ENCODE results near the gene TDP1. TPM values are rescaled to one million over a fixed set of nuclear protein-coding genes. Genes with fewer than 3 reads are reported as not detected.

The TDP1 gene
- total and polyA plus RNA-seq, 2 of the 13 experiments (the other 11 are each of a cell fraction or from before 2014, with no cell fraction given): 16.4 to 31.2 TPM

DNA sequence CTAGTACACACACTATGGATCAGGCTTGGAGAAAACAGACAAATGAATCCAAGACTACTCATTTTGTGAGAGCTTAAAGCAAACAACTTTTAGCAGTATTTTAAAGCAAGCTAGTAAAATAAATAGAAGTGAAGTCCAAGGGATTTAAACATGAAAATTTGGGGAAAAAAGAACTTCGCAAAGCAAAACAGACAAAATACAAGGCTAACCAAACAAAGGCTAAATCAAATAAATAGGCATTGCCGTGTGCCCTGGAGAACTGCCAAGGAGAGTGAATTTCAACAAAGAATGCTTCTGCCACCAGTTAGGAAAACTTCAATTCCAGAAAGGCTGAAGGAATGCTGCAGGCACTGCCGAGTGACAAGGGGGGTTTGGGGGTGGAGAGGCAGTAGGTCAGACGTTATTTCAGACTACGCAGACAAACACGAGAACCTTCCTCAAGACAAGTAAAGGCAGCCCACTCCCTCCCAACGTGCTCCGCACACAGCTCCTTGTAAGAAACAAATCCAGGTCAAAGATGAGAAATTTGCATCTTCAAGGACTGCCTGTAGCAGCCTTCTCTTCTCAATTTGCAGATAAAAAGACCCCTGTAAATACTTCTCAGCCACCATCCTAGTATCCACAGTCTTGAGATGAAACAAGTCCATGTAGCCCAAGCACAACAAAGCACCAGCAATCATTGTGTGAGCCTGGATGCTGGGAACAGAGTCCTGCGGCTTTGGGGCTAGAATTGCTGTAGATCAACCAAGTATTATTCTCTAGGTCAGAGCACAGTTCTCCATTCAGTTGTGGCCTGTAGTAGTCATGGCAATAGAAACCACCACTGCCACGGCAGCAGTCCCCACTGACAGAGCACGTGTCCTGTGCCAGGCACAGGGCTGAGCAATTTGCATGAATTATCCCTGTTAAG is 44.5 kb upstream of the TDP1 start (continued):
- TF ChIP-seq FUBP1 (CRISPR knock-in tag; IDR thresholded peaks at IDR 0.05; ENCODE audit: borderline replicate concordance) (no peak), SMARCC2 (IDR thresholded peaks at IDR 0.05) (no peak), ZZZ3 (CRISPR knock-in tag; IDR thresholded peaks at IDR 0.05; ENCODE audit: borderline replicate concordance) (no peak), SP4 (CRISPR knock-in tag; IDR thresholded peaks at IDR 0.05) (no peak), ZBTB33 (CRISPR knock-in tag; IDR thresholded peaks at IDR 0.05) (no peak), POGZ (CRISPR knock-in tag; IDR thresholded peaks at IDR 0.05) (no peak), ZNF362 (CRISPR knock-in tag; IDR thresholded peaks at IDR 0.05; ENCODE audit: borderline replicate concordance) (no peak), HINFP (CRISPR knock-in tag; IDR thresholded peaks at IDR 0.05; ENCODE audit: low read depth) (0 out of 2 replicates have a peak, but pooled peaks have one; percentile 24), AHR (CRISPR knock-in tag; IDR thresholded peaks at IDR 0.05) (no peak), TRIM22 (IDR thresholded peaks at IDR 0.05) (no peak), ZFP1 (CRISPR knock-in tag; IDR thresholded peaks at IDR 0.05) (no peak), MAF1 (CRISPR knock-in tag; IDR thresholded peaks at IDR 0.05; ENCODE audit: borderline replicate concordance) (no peak)
- TF ChIP-seq, protein P1, sequence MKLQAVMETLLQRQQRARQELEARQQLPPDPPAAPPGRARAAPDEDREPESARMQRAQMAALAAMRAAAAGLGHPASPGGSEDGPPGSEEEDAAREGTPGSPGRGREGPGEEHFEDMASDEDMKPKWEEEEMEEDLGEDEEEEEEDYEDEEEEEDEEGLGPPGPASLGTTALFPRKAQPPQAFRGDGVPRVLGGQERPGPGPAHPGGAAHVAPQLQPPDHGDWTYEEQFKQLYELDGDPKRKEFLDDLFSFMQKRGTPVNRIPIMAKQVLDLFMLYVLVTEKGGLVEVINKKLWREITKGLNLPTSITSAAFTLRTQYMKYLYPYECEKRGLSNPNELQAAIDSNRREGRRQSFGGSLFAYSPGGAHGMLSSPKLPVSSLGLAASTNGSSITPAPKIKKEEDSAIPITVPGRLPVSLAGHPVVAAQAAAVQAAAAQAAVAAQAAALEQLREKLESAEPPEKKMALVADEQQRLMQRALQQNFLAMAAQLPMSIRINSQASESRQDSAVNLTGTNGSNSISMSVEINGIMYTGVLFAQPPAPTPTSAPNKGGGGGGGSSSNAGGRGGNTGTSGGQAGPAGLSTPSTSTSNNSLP (IDR thresholded peaks at IDR 0.05; ENCODE audit: low read depth, low read length): peak; percentile 67
- TF ChIP-seq, protein P2, sequence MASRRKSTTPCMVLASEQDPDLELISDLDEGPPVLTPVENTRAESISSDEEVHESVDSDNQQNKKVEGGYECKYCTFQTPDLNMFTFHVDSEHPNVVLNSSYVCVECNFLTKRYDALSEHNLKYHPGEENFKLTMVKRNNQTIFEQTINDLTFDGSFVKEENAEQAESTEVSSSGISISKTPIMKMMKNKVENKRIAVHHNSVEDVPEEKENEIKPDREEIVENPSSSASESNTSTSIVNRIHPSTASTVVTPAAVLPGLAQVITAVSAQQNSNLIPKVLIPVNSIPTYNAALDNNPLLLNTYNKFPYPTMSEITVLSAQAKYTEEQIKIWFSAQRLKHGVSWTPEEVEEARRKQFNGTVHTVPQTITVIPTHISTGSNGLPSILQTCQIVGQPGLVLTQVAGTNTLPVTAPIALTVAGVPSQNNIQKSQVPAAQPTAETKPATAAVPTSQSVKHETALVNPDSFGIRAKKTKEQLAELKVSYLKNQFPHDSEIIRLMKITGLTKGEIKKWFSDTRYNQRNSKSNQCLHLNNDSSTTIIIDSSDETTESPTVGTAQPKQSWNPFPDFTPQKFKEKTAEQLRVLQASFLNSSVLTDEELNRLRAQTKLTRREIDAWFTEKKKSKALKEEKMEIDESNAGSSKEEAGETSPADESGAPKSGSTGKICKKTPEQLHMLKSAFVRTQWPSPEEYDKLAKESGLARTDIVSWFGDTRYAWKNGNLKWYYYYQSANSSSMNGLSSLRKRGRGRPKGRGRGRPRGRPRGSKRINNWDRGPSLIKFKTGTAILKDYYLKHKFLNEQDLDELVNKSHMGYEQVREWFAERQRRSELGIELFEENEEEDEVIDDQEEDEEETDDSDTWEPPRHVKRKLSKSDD (CRISPR knock-in tag; IDR thresholded peaks at IDR 0.05; ENCODE audit: low read depth): no peak

Measured in HepG2 (cell line).